ENCODE measurements around the gene EDAR.
A peak's percentile ranks its signal among the peaks of the same experiment; 100 is the strongest.

EDAR gene

GRCh38 chr2:108988796-108989713 lies at the start of gene EDAR:
EDAR (minus strand) TSS chr2:108989220; CDS start chr2:108931014, 58,206 bp downstream.
- no peak for DNase-seq

GRCh38 chr2:109033171-109033570 lies 44.2 kb upstream of the EDAR start:
- no peak for DNase-seq

DNA sequence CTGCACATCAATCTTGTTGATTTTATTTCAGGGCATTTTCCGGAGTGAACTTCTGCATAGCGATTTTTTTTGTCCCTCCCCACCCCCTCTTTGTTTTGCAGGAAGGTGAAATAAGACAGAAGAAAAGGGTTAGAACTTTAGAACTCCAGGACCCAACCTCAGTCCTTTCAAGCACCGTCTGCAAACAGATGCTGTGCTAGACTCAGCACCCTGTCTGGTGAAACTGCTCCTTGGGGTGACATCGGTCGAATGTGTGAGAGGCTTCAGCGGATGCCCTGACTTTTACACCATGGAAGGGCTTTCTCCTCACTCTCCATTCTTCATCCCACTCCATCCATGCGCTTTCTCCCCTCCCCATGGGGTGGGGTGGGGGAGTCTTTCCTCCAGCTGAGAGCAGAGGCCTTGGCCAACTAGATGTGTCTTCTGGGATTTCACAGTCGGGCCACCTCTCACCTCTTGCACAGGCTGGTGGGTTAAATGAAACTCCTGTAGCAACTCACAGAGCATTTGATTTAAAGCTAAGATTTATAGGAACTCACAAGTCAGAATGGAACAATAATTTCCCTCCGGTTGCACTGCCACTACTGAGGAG lies 43.3 kb upstream of the EDAR start:
- DNase-seq, result no peak

- peak; percentile 15 for DNase-seq
These were observed 42.6 kb upstream of the EDAR start for GRCh38 chr2:109031476-109032228.

DNA sequence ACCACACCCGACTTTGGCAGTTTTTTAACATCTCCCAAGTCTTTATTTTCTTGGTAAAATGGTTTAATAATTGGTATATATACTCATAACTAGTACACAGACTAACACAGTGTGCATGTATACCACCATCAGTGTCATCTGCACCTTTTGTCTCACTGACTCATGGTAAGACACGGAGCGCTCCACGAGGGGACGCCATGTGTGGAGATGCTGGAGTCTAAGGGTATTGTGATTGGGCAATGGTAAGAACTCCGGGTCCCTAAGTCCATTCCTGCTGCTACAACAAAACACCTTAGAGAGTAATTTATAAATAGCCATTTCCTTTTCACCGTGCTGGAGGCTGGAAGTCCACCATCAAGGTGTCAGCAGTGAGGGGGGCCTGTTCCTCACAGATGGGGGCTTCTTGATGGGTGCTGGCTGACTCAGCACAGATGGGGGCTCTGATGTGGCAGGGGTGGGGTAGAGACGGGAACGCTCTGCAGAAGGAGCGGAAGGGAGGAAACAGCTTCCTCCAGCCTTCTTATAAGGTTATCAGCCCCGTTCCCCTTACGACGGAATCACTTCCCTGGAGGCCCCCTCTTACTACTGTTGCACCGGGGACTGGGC lies 42.0 kb upstream of the EDAR start:
- no peak for DNase-seq

- no peak for DNase-seq
These were observed 40.6 kb upstream of the EDAR start for GRCh38 chr2:109029490-109030201.

GRCh38 chr2:109028738-109029489 lies 39.9 kb upstream of the EDAR start:
- no peak for DNase-seq

- no peak for DNase-seq
These were observed 39.3 kb upstream of the EDAR start for GRCh38 chr2:109028277-109028676.

GRCh38 chr2:109027702-109028101 lies 38.7 kb upstream of the EDAR start:
- no peak for DNase-seq

DNA sequence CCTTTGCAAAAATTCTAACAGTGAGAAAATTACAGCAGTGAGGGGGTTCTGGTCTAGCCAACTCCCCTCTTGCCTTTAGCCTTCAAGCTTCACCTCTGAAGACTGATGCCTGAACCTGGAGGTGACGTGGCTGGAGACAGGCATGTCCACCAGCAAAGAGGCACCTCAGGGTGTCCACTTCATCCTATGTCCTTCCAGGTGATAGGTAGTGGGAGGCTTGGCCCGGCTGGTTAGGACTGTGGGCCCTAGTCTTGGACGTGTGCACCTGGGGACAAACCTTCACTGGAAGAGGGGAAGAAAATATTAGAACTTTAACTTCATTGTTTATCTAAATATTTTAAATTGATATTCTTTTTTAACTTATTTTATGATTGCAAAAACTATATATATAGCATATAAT lies 35.5 kb upstream of the EDAR start:
- no peak for DNase-seq

- no peak for DNase-seq
These were observed 32.9 kb upstream of the EDAR start for GRCh38 chr2:109021895-109022300.

GRCh38 chr2:109020217-109020637 lies 31.2 kb upstream of the EDAR start:
- no peak for DNase-seq

DNA sequence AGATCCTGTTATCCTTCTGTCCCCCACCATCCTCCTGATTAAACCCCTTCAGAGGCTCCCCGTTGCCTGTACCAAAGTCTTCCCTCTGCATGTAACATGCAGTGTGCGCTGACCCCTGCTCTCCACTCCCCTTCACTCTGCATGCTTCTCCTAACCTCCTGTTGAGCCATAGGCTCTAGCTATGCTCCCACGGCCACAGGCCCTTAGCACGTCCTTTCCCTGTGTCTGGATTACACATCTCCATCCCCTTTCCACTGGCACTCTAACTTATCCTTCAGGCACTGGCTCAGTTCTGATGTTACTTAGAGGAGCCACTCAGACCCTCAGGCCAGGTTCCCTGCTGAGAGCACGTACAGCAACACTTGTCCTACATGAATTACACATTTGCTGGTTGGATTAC lies 29.4 kb upstream of the EDAR start:
- DNase-seq, result no peak

- DNase-seq, result no peak
These were observed 28.0 kb upstream of the EDAR start for GRCh38 chr2:109017017-109017416.

- no peak for DNase-seq
These were observed 27.4 kb upstream of the EDAR start for GRCh38 chr2:109016376-109016775.

DNA sequence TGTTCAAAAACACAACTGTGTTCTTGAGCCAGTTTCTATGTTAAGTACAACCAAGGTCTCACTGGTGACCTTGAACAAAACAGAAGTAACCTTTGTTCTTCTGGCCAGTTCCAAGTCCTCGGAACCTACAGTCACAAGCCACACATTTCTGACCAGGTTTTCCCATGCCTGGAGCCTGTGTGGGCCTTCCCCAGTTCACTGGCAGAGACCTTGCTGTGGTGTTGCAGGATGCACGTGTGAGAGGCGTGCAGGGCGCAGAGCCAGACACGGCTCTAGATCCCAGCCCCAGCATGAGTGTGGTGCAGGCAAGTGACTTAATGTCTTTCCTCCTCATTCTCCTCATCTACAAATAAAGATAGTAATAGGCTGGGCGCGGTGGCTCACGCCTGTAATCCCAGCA lies 25.5 kb upstream of the EDAR start:
- DNase-seq, result no peak

- no peak for DNase-seq
These were observed 24.0 kb upstream of the EDAR start for GRCh38 chr2:109013051-109013450.

- no peak for DNase-seq
These were observed 21.0 kb upstream of the EDAR start for GRCh38 chr2:109009920-109010610.

GRCh38 chr2:109006971-109007370 lies 18.0 kb upstream of the EDAR start:
- no peak for DNase-seq

- DNase-seq, result no peak
These were observed 16.7 kb upstream of the EDAR start for GRCh38 chr2:109005686-109006204.

DNA sequence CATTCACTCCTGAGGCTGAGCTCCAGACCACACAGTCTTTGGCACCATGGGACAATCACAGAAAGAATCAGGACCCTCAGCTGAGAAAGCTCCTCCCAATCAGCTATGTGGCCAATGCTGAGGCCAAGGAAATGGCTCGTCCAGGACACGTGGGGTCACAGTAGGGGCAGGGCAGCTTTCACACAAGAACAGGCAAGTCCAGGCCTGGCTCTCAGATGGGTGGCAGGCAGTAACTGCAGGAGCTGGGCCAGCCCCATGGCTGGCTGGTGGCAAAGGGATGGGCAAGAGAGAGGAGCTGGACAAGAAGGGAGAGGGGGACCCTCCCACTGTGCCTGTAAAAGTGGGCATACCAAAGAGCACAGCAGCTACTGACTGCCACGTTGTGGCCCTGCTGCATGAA lies 12.2 kb upstream of the EDAR start:
- DNase-seq, result no peak

All from NCI-H526 treated with DMSO at 0.1 percent for 48 hours (cell line).